GM13977 (cell line): Measurements from ENCODE around the gene C18orf63.

Source experiments
- DNase-seq: peaks from one replicate; pipeline ENCODE4 v3.0.0; 2012; ENCODE audit warnings: low spot score
- CTCF ChIP-seq: IDR thresholded peaks from 2 replicates; pipeline ENCODE4 v1.5.1; 2012; ENCODE audit warnings: mild to moderate bottlenecking, control low read depth; ENCODE audit not compliant: insufficient read depth; ENCODE audit errors: extremely low read depth, missing control alignments
- in situ Hi-C: fragments of 300-500 bp; cut with MboI; formaldehyde crosslinking; loops from one replicate; pipeline ENCODE4 v1.12.0; 2022; ENCODE audit warnings: low sequenced_read_pairs, low pct_unique_long_range_greater_than_20kb, mixed read lengths, inconsistent platforms; ENCODE audit not compliant: unreplicated experiment

The C18orf63 gene

GRCh38 chr18:74315464-74316256, at the start of gene C18orf63:
TSS of gene C18orf63 (plus strand) at chr18:74315839. CDS start at chr18:74317866, 2,027 bp downstream.
- no peak for DNase-seq
- no peak for TF ChIP-seq CTCF
- in situ Hi-C loops: no loop called here

- in situ Hi-C loops: no loop called here
- no peak for DNase-seq
- no peak for TF ChIP-seq CTCF
Observed at GRCh38 chr18:74266161-74266560, 49.5 kb upstream of the C18orf63 start.

GRCh38 chr18:74268175-74268574, 47.5 kb upstream of the C18orf63 start:
- DNase-seq: no peak
- in situ Hi-C loops: no loop called here
- no peak for TF ChIP-seq CTCF

GRCh38 chr18:74268933-74269620, 46.6 kb upstream of the C18orf63 start:
- no peak for TF ChIP-seq CTCF
- in situ Hi-C loops: no loop called here
- DNase-seq: no peak

GRCh38 chr18:74271635-74272034, 44.0 kb upstream of the C18orf63 start:
- no peak for DNase-seq
- no peak for TF ChIP-seq CTCF
- in situ Hi-C loops: no loop called here

GRCh38 chr18:74273394-74273793, 42.2 kb upstream of the C18orf63 start:
- DNase-seq: no peak
- TF ChIP-seq CTCF: no peak
- in situ Hi-C loops: no loop called here
